ENCODE data around the gene PSIP1. TPM values are rescaled to one million over a fixed set of nuclear protein-coding genes. Genes with fewer than 3 reads are reported as not detected.

The PSIP1 gene
- total RNA-seq, 1 experiment from 2014 or later, result 362 TPM

DNA sequence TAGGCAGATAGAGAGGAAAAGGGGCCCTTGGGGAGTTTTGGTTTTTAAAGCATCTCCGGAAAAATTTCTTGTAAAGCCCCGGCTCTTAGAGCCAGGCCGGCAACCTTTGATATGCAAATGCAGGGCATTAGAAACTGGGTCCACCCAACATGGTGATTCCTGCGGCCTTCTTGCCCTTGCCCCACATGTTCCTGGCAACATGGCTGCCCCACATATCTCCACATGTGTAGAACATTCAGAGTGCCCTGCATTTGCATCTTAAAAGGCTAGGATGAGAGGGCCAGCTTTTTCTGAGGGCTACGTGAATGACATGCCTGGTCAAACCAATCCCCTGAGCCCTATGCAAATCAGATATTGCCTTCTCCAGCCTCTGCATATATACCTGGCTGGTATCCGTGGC is 93.1 kb downstream of the PSIP1 start:
- no peak overlapping the region for H2BK15ac ChIP-seq (ENCODE audit: low read depth, low read length)
- H2BK120ac ChIP-seq (ENCODE audit: low read depth, low read length, poor library complexity, severe bottlenecking), result no peak overlapping the region
- H3K23ac ChIP-seq (ENCODE audit: insufficient read length, low read depth, low read length), result no peak overlapping the region
- 0 out of 5 replicates have a peak overlapping the region, but pooled peaks of 1 of the 2 experiments have one; percentile 32 for H3K4me3 Mint-ChIP-seq
- no peaks in the 10 kb centered on the region for H3K9me3 ChIP-seq (ENCODE audit: control insufficient read depth, low read depth, low read length)
- no peak overlapping the region for H4K5ac ChIP-seq (ENCODE audit: insufficient read length, low read depth, low read length)
- H2AK5ac ChIP-seq (ENCODE audit: insufficient read length, low read length), result no peak overlapping the region
- H3K4me2 ChIP-seq (ENCODE audit: insufficient read depth, insufficient read length, low read length), result no peak overlapping the region
- no peak overlapping the region for H4K91ac ChIP-seq (ENCODE audit: insufficient read length, low read depth, low read length)
- no peak overlapping the region for H3K27ac ChIP-seq (ENCODE audit: insufficient read length, low read depth, low read length)
- no peak overlapping the region for H2AFZ ChIP-seq (ENCODE audit: low read length)
- H3K4ac ChIP-seq (ENCODE audit: low read depth, low read length), result no peak overlapping the region
- H4K20me1 ChIP-seq (ENCODE audit: control insufficient read depth, insufficient read depth, insufficient read length), result no peaks in the 10 kb centered on the region
- no peak overlapping the region for H3K14ac ChIP-seq (ENCODE audit: insufficient read depth, low read length)
- H3K79me1 ChIP-seq (ENCODE audit: insufficient read depth, low read depth, low read length, poor library complexity, severe bottlenecking), result no peaks in the 10 kb centered on the region
- no peak overlapping the region for H2BK12ac ChIP-seq (ENCODE audit: insufficient read length, low read depth, low read length)
- peaks cover 13 to 19% of the 10 kb centered on the region in 2 experiments for H3K4me1 Mint-ChIP-seq
- H3K9me3 Mint-ChIP-seq, result peaks cover 0 to 6% of the 10 kb centered on the region in 2 experiments; a peak in 2 of 5 replicates
- H2BK20ac ChIP-seq (ENCODE audit: low read depth, low read length, poor library complexity, severe bottlenecking), result no peak overlapping the region
- H3K79me2 ChIP-seq (ENCODE audit: insufficient read depth, low read length), result no peaks in the 10 kb centered on the region
- no peak overlapping the region for H4K8ac ChIP-seq (replicated peaks; ENCODE audit: insufficient read length, low read depth, low read length)
- H3K4me1 ChIP-seq (ENCODE audit: insufficient read depth, low read length), result no peaks in the 10 kb centered on the region
- no peaks in the 10 kb centered on the region for H3K23me2 ChIP-seq (ENCODE audit: insufficient read length, low read depth, low read length, poor library complexity, severe bottlenecking)
- H3K27me3 Mint-ChIP-seq (ENCODE audit: low read depth), result no peaks in the 10 kb centered on the region
- H3K27me3 ChIP-seq (ENCODE audit: insufficient read depth, low read length), result no peaks in the 10 kb centered on the region
- DNase-seq, result peak; percentile 38
- no peaks in the 10 kb centered on the region; a peak in 1 of 7 replicates for H3K36me3 Mint-ChIP-seq (ENCODE audit: insufficient read depth in 1 of 3, low read depth in 3 of 3)
- no peak overlapping the region for H3K18ac ChIP-seq (ENCODE audit: insufficient read length, low read depth, low read length)
- H2BK5ac ChIP-seq (ENCODE audit: insufficient read length, low read length), result no peak overlapping the region
- H3K56ac ChIP-seq (ENCODE audit: insufficient read length, low read depth, low read length), result no peak overlapping the region
- no CpG with 5 or more reads among the region's 6 CpGs for WGBS (ENCODE audit: extremely low coverage, insufficient read length, low lambda C conversion rate)
- no peak overlapping the region for H3T11ph ChIP-seq (ENCODE audit: low read length)
- TF ChIP-seq, protein P1, sequence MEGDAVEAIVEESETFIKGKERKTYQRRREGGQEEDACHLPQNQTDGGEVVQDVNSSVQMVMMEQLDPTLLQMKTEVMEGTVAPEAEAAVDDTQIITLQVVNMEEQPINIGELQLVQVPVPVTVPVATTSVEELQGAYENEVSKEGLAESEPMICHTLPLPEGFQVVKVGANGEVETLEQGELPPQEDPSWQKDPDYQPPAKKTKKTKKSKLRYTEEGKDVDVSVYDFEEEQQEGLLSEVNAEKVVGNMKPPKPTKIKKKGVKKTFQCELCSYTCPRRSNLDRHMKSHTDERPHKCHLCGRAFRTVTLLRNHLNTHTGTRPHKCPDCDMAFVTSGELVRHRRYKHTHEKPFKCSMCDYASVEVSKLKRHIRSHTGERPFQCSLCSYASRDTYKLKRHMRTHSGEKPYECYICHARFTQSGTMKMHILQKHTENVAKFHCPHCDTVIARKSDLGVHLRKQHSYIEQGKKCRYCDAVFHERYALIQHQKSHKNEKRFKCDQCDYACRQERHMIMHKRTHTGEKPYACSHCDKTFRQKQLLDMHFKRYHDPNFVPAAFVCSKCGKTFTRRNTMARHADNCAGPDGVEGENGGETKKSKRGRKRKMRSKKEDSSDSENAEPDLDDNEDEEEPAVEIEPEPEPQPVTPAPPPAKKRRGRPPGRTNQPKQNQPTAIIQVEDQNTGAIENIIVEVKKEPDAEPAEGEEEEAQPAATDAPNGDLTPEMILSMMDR (conservative IDR thresholded peaks at IDR 0.05), result no peak
- no peak overlapping the region for H3K9ac ChIP-seq (ENCODE audit: extremely low read depth, insufficient read length, low read length)
- 0 out of 7 replicates have a peak overlapping the region, but pooled peaks of 1 of the 3 experiments have one; percentile 40 for H3K27ac Mint-ChIP-seq
